Measurements from ENCODE around the gene OR13G1. TPM values are rescaled to one million over a fixed set of nuclear protein-coding genes. Genes with fewer than 3 reads are reported as not detected.

Gene OR13G1
- total and polyA plus RNA-seq, 2 donors (not counting 3 experiments of a cell fraction or from before 2014, with no cell fraction given), result not detected

- FAIRE-seq, result no peak
Observed at GRCh38 chr1:247642742-247643141, 36.8 kb downstream of the OR13G1 start.

GRCh38 chr1:247639381-247639981, 40.1 kb downstream of the OR13G1 start:
- Histone ChIP-seq H3K27ac (ENCODE audit: insufficient read depth, low read depth, low read length) (no peak overlapping the region), H3K9me1 (replicated peaks; ENCODE audit: control insufficient read depth, extremely low read depth, insufficient read depth, low read length) (no peaks in the 10 kb centered on the region), H3K4me2 (ENCODE audit: insufficient read depth, low read length) (no peak overlapping the region), H3K4me3 (replicated peaks in 1 of 3; ENCODE audit: insufficient read depth in 1 of 3, low read depth in 1 of 3, low read length in 3 of 3) (no peak overlapping the region), H3K36me3 (ENCODE audit: control insufficient read depth in 2 of 2, extremely low read depth in 1 of 2, insufficient read depth in 2 of 2, low read length in 2 of 2) (no peaks in the 10 kb centered on the region), H4K20me1 (replicated peaks; ENCODE audit: control insufficient read depth, extremely low read depth, insufficient read depth, low read length) (no peaks in the 10 kb centered on the region), H3K9me3 (replicated peaks; ENCODE audit: control insufficient read depth, insufficient read depth, low read length) (no peaks in the 10 kb centered on the region), H3K9ac (replicated peaks; ENCODE audit: extremely low read depth, insufficient read depth, low read length) (no peak overlapping the region), H3K27me3 (ENCODE audit: control insufficient read depth in 2 of 2, insufficient read depth in 2 of 2, low read length in 2 of 2) (no peaks in the 10 kb centered on the region), H2AFZ (ENCODE audit: low read depth, low read length) (no peak overlapping the region), H3K4me1 (ENCODE audit: control insufficient read depth, extremely low read depth, insufficient read depth, low read length) (no peaks in the 10 kb centered on the region), H3K79me2 (ENCODE audit: control insufficient read depth, insufficient read depth, low read length) (no peaks in the 10 kb centered on the region)
- POLR2A ChIA-PET, result no interaction called here
- DNase-seq (ENCODE audit: low read depth, low spot score), result no peak
- intact Hi-C loops (cut with micrococcal nuclease), result no loop called here
- no TSS peak for BruUV-seq (replicated peaks)
- no peak for TF ChIP-seq POLR2AphosphoS5 (IDR thresholded peaks at IDR 0.05; ENCODE audit: insufficient read depth, low read depth, low read length)
- no peak for TF ChIP-seq FOS (IDR thresholded peaks at IDR 0.05; ENCODE audit: borderline replicate concordance, insufficient read depth, low read length)
- TF ChIP-seq JUN (IDR thresholded peaks at IDR 0.05; ENCODE audit: borderline replicate concordance, insufficient read depth, insufficient read length, low read depth), result no peak
- no peak for TF ChIP-seq MYC (IDR thresholded peaks at IDR 0.05; ENCODE audit: low read depth, low read length)
- no peak for TF ChIP-seq GATA2 (IDR thresholded peaks at IDR 0.05; ENCODE audit: insufficient read depth, insufficient read length, low read depth, low read length)
- TF ChIP-seq MAX (IDR thresholded peaks at IDR 0.05; ENCODE audit: insufficient read depth, insufficient read length), result no peak
- TF ChIP-seq POLR2A (IDR thresholded peaks at IDR 0.05; ENCODE audit: low read depth, low read length), result no peak
- no peak for TF ChIP-seq CTCF (IDR thresholded peaks at IDR 0.05; ENCODE audit: extremely low read depth in 1 of 2, insufficient read depth in 1 of 2, low read depth in 1 of 2, low read length in 2 of 2)
- no peak for TF ChIP-seq EZH2 (IDR thresholded peaks at IDR 0.05; ENCODE audit: borderline replicate concordance, low read depth, low read length, severe bottlenecking)
- dilution Hi-C loops (cut with MboI; ENCODE audit: extremely low pct_ligation_motif_present, low sequenced_read_pairs), result no loop called here
- no peak for FAIRE-seq
- CTCF ChIA-PET, result no interaction called here

More at GRCh38 chr1:247642742-247643141, 36.8 kb downstream of the OR13G1 start:
- peaks cover 2% of the 10 kb centered on the region for H3K9me3 ChIP-seq (replicated peaks; ENCODE audit: control insufficient read depth, insufficient read depth, low read length)
- H3K36me3 ChIP-seq (ENCODE audit: control insufficient read depth in 2 of 2, extremely low read depth in 1 of 2, insufficient read depth in 2 of 2, low read length in 2 of 2), result no peaks in the 10 kb centered on the region
- no peak for DNase-seq (ENCODE audit: low read depth, low spot score)
- TF ChIP-seq CTCF (IDR thresholded peaks at IDR 0.05; ENCODE audit: extremely low read depth in 1 of 2, insufficient read depth in 1 of 2, low read depth in 1 of 2, low read length in 2 of 2), result no peak
- no peaks in the 10 kb centered on the region for H4K20me1 ChIP-seq (replicated peaks; ENCODE audit: control insufficient read depth, extremely low read depth, insufficient read depth, low read length)
- intact Hi-C loops (cut with micrococcal nuclease), result no loop called here
- ChIA-PET POLR2A (no interaction called here), CTCF (no interaction called here)
- H3K79me2 ChIP-seq (ENCODE audit: control insufficient read depth, insufficient read depth, low read length), result no peaks in the 10 kb centered on the region
- dilution Hi-C loops (cut with MboI; ENCODE audit: extremely low pct_ligation_motif_present, low sequenced_read_pairs), result no loop called here
- no peak overlapping the region for H3K27ac ChIP-seq (ENCODE audit: insufficient read depth, low read depth, low read length)
- no peak overlapping the region for H2AFZ ChIP-seq (ENCODE audit: low read depth, low read length)
- H3K4me1 ChIP-seq (ENCODE audit: control insufficient read depth, extremely low read depth, insufficient read depth, low read length), result no peaks in the 10 kb centered on the region
- no peak overlapping the region for H3K4me2 ChIP-seq (ENCODE audit: insufficient read depth, low read length)
- H3K9ac ChIP-seq (replicated peaks; ENCODE audit: extremely low read depth, insufficient read depth, low read length), result no peak overlapping the region
- BruUV-seq (replicated peaks), result no TSS peak
- no peaks in the 10 kb centered on the region for H3K9me1 ChIP-seq (replicated peaks; ENCODE audit: control insufficient read depth, extremely low read depth, insufficient read depth, low read length)
- no peaks in the 10 kb centered on the region for H3K27me3 ChIP-seq (ENCODE audit: control insufficient read depth in 2 of 2, insufficient read depth in 2 of 2, low read length in 2 of 2)
- H3K4me3 ChIP-seq (replicated peaks in 1 of 3; ENCODE audit: insufficient read depth in 1 of 3, low read depth in 1 of 3, low read length in 3 of 3), result no peak overlapping the region

All from endothelial cell of umbilical vein (primary cell).